NCI-H748 treated with DMSO at 0.1 percent for 48 hours (cell line): ENCODE measurements around the gene MLF2.

Experiments
- DNase-seq: peaks from one replicate; lab custom pipeline; 2025; lab: John Stamatoyannopoulos, UW

The MLF2 gene

GRCh38 chr12:6778574-6779550 is 25.9 kb upstream of the MLF2 start:
- peak; percentile 61 for DNase-seq

GRCh38 chr12:6778217-6778573 is 25.3 kb upstream of the MLF2 start:
- no peak for DNase-seq

GRCh38 chr12:6777386-6777785 is 24.4 kb upstream of the MLF2 start:
- DNase-seq = no peak

- DNase-seq = no peak
These were observed 22.5 kb upstream of the MLF2 start for GRCh38 chr12:6775185-6776174.

GRCh38 chr12:6774499-6775062 is 21.6 kb upstream of the MLF2 start:
- no peak for DNase-seq

GRCh38 chr12:6773590-6774351 is 20.8 kb upstream of the MLF2 start:
- no peak for DNase-seq

- DNase-seq = no peak
These were observed 20.0 kb upstream of the MLF2 start for GRCh38 chr12:6772726-6773589.

GRCh38 chr12:6772331-6772695 is 19.4 kb upstream of the MLF2 start, which contains the start of gene LAG3:
Gene LAG3 (plus strand): TSS chr12:6772520. CDS start chr12:6772853, 333 bp downstream.
- no peak for DNase-seq

- DNase-seq = no peak
These were observed 18.8 kb upstream of the MLF2 start for GRCh38 chr12:6771509-6772330.

- no peak for DNase-seq
These were observed 18.2 kb upstream of the MLF2 start for GRCh38 chr12:6771091-6771495.

- no peak for DNase-seq
These were observed 17.7 kb upstream of the MLF2 start for GRCh38 chr12:6770600-6770999.

- no peak for DNase-seq
These were observed 17.2 kb upstream of the MLF2 start for GRCh38 chr12:6770094-6770493.

GRCh38 chr12:6769666-6770065 is 16.7 kb upstream of the MLF2 start:
- DNase-seq = no peak

GRCh38 chr12:6768990-6769389 is 16.0 kb upstream of the MLF2 start:
- DNase-seq = peak; percentile 7

- DNase-seq = no peak
These were observed 15.5 kb upstream of the MLF2 start for GRCh38 chr12:6768437-6768914.

- no peak for DNase-seq
These were observed 14.7 kb upstream of the MLF2 start for GRCh38 chr12:6767353-6768319.

- peak; percentile 3 for DNase-seq
These were observed 13.9 kb upstream of the MLF2 start for GRCh38 chr12:6766651-6767349.
